ENCODE results near the gene CEACAM20. TPM values are rescaled to one million over a fixed set of nuclear protein-coding genes. Genes with fewer than 3 reads are reported as not detected.
"Not testable (repeated sequence)": the region's sequence is repeated elsewhere in the genome, so short reads cannot be mapped to it uniquely, and the experiment has no call there.

Gene CEACAM20
- total RNA-seq, result under 1 TPM; 0.15 to 0.42 TPM
- long read RNA-seq, result 0 reads

DNA sequence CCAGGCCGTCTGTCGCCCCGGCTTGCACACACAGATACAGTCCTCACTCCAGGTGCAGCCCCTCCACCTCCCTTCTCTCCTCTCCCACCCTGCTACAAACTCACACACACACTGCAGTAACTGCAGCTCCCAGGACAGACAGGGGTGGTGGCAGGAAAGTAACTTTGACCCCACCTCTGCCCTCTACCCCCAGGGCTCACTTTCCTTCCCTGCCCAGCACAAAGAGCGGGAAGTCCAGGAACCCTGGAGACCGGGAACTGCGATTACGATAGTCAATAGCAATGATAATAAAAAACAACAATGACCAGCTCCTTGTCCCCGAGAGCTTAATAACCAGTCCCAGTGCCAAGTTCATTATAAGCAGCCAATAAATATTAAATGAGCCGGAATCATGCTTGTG, at the start of gene CEACAM20:
Gene CEACAM20 (minus strand): TSS at position 140 of the 400 bp plus-strand sequence. CDS start 166 bp downstream, outside the sequence.
- ATAC-seq (peak; percentile 48), DNase-seq (no peak)
- intact Hi-C loops (cut with DNase I, micrococcal nuclease), result no loop called here

DNA sequence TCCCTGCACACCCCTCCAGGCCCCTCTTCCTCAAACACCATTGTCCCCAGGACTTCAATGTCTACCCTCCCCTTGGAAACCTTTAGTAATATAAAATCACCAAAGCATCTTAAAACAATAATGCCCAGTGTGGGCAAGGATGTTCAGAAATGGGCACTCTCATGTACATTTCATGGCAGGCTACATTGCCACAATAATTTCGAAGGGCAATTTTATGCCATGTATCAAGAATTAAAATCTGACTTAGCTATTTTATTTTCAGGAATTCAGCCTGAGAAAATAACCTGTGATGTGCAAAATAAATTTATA, 48.0 kb upstream of the CEACAM20 start:
- ATAC-seq (no peak), DNase-seq (no peak)
- intact Hi-C loops (cut with DNase I, micrococcal nuclease), result loop anchor here (5.0 to 10.0 kb wide), 2 partner anchors 77 to 80 kb away; no protein-coding TSS in a partner anchor

DNA sequence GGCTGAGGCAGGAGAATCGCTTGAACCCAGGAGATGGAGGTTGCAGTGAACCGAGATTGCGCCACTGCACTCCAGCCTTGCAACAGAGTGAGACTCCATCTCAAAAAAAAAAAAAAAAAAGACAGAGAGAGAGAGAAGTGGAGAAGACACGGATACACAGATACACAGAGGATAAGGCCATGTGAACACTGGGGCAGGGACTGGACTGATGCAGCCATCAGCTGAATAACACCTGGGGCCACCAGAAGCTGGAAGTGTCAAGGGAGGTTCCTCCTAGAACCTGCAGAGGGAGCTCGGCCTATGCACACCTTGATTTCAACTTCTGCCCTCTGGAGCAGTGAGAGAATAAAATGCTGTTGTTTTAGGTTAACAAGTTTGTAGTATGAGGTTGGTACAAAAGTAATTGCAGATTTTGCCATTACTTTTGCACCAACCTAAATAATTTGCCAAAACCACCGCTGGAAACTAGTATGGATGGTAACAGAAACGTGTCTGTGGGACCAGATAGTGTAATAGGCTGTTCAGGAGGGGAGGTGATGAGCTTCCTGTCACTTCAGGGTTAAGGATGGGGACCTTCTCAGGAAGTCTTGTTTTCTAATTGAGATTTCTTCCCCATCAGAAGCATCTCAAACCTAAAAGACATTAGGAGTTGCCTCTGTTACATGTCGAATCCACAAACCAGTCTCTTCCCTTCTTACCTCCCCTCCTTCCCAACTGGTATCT, 47.5 kb upstream of the CEACAM20 start:
- intact Hi-C loops (cut with DNase I, micrococcal nuclease), result loop anchor here (5.0 to 10.0 kb wide), 2 partner anchors 78 to 80 kb away; no protein-coding TSS in a partner anchor
- DNase-seq (peak in 1 of 2 donors; percentile 56), ATAC-seq (peak; percentile 68)

DNA sequence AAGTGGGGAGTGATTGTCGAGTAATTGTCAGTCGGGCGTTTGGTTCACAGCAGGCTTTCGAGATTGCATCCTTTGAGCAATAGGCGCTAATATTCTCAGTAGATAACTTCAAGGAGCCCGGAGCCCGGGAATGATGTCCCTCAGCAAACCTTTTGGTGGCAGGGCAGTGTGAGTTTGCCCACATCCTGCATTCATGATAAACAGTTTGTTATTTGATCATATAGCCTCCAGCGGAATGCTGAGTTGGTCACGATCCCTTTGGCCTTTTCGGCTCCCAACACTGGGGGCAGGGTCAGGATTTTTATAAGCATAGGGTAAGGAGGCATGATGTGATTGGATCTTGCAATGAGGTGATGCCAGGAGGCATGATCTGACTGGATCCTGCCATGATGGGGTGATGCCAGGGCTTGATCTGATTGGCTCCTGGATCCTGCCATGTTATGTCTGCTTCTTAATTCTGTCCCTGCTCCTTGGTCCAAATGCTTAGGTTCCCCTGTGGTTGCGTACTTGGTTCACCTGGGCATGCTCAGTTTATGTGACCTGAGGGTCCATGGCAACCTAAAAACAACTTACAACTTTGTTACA, 45.7 kb upstream of the CEACAM20 start:
- ATAC-seq (no peak), DNase-seq (no peak)
- intact Hi-C loops (cut with DNase I, micrococcal nuclease), result loop anchor here (5.0 to 10.0 kb wide), 2 partner anchors 80 to 82 kb away; no protein-coding TSS in a partner anchor

DNA sequence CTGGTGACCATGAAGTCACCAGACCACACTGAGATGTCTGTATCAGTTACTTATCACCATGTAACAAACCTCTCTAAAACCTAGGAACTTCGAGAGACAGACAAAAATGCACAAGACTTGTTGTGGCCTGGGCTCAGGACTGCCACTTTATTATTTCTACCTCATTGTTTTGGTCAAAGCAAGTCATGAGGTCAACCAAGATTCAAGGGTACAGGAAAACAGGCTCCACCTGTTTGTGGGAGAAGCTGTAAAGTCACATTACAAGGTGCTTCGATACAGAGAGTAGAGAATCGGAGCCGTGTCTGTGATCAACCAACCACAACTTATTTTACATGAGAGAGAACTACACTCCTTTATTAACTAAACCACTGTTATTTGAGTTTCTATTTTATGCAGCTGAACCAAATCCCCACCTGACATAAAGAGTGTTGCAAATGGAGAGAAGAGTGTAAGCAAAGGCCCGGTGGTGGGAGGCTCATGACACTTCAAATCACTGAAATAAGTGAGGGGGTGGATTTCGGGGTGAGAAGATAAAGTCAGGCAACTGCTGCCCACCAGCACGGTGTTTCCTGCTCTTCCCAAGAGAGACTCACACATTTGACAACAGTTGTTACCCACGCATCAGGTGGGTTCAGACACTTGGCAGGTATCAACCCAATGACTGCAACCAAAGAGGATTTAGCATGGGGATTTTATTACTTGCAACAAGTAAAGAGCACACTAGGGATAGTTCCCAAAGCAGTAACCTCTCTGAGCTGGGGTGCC, 44.9 kb upstream of the CEACAM20 start:
- intact Hi-C loops (cut with DNase I, micrococcal nuclease), result loop anchor here in 1 of 2 donors (10.0 kb wide), 1 partner anchor 80 kb away; no protein-coding TSS in a partner anchor
- ATAC-seq, result no peak
- no peak for DNase-seq

DNA sequence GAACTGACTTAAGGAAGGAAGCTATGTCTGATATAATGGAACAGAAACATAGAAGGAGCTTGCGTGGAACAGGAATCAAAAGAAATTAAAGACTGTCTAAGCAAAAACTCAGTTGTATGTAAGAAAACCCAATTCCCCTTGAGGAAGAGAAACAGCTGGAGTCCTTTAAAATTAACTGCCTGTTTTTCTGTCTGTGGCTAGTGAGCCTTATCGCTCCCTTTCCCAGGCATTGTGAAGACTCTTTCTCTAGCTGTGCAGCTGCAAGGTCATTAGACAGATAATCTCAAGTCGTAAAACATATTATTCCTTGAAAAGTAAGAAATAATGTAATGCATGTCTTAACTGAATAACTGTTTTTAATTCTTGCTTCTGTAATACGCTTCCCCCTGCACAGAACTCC, 44.2 kb upstream of the CEACAM20 start:
- ATAC-seq, result no peak
- DNase-seq, result no peak
- intact Hi-C loops (cut with DNase I, micrococcal nuclease), result loop anchor here in 1 of 2 donors (10.0 kb wide), 1 partner anchor 81 kb away; no protein-coding TSS in a partner anchor

DNA sequence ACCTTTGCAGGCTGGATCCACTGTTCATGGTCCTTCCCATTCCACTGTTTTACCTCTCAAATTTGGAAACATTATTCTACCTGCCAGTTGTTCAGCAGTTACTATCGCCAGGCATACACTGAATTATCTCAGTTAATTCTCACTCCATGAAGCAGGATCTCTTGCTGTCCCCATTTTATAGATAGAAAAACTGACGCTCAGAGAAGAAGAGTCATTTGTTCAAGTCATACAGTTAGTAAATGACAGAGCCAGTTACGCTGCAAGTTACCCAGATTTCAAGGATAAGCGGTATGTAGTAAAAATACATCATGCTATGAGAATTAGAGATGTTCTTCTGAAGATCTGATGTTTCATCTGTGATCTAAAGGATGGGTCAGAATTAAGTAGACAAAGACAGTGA, 43.7 kb upstream of the CEACAM20 start:
- ATAC-seq (no peak), DNase-seq (no peak)
- intact Hi-C loops (cut with DNase I, micrococcal nuclease), result loop anchor here in 1 of 2 donors (10.0 kb wide), 1 partner anchor 82 kb away; no protein-coding TSS in a partner anchor

DNA sequence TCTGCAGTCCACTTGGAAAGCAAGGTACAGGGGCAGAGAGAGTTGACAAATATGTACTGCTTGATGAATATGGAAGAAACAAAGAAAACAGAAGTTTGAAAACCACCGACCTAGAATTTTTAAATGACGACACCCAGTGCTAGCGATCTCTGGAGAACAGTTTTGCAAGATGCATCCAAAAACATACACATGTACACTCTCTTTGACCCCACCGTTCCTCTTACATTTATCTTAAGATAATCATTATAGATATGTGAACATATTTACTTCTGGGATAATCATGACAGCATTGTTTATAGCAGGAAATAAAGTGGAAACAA, 43.1 kb upstream of the CEACAM20 start:
- DNase-seq (no peak), ATAC-seq (no peak)
- intact Hi-C loops (cut with DNase I, micrococcal nuclease), result loop anchor here in 1 of 2 donors (10.0 kb wide), 1 partner anchor 82 kb away; no protein-coding TSS in a partner anchor

DNA sequence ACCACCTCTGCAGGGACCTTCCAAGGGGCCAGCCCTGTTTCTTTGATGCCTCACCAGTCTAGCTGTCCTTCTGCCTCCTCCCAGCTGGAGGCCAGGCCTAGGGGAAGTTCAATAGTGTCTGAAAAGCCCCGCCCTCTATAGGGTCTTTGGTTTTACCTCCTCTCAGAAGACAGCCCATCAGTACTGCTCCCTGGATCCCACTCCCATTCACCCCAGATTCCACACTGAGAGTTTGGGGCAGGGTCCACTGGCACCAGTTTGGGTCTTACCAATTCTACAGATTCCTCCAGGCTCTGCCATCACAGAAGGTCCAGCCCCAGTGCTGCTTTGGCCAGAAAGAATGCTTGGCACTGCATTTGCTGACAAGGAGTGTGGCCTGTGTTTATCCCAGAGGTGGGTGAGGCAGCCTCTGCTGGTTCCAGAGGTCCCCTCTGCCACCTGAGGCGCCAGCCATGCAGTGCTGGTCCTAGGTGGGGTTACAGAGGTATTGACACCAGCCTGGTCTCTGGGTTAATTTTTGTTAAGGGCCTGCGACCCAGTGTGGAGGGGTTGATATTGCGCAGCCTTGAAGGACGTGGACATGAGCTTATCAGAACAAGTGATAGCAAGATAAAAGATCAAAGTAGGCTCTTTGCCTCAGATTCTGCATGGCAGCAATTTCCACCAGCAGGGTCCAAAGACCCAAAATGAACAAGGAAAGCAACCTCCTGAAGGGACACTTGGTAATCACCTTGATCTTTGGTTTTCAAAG, 42.5 kb upstream of the CEACAM20 start:
- no peak for DNase-seq
- intact Hi-C loops (cut with DNase I, micrococcal nuclease), result loop anchor here in 1 of 2 donors (10.0 kb wide), 1 partner anchor 83 kb away; no protein-coding TSS in a partner anchor

DNA sequence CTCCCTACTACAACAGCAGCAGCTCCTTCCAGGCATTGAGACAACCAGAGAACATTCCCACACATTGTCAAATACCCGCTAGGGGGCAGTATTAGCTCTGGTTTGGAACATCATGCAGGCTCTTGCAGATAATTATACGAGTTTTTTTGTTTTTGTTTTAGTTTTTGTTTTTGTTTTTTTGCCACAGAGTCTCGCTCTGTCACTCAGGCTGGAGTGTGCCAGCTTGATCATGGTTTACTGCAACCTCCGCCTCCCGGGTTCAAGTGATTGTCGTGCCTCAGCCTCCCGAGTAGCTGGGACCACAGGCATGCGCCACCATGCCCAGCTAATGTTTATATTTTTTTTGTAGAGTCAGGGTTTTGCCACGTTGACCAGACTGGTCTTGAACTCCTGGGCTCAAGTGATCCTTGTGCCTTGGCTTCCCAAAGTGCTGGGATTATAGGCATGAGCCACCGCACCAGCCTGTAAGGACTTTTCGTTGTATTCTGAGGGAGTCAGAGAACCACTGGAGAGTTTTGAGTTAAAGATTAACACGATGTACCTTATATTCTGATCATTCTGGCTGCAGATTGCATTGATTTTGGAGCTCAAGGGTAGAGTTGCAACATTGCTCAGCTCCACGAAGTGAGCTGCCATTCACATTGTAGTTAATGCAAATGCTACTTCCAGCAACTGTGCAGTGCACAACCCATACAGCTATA, 41.7 kb upstream of the CEACAM20 start:
- intact Hi-C loops (cut with DNase I, micrococcal nuclease), result loop anchor here in 1 of 2 donors (10.0 kb wide), 1 partner anchor 84 kb away; no protein-coding TSS in a partner anchor
- DNase-seq (peak in 1 of 2 donors; percentile 61), ATAC-seq (peak; percentile 83)

More for the DNA sequence above, 42.5 kb upstream of the CEACAM20 start:
- ATAC-seq, result no peak

DNA sequence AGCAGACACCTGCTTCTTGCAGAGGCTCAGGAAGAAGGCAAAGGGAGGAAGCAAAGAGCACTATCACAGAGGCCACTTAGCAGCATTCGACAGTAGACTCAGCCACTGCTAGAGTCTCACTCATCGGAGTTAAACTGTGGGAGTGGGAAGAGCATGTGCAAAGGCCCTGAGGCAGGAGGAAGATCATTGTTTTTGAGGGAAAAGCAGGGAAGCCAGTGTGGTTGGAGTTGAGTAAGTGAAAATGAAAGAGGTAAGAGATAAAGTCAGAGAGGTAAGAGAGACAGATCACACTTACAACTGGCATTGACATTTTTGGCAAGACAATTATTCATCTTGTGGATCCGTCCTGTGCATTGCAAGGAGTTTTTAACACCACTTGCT, 41.1 kb upstream of the CEACAM20 start:
- DNase-seq, result no peak
- intact Hi-C loops (cut with DNase I, micrococcal nuclease), result loop anchor here in 1 of 2 donors (10.0 kb wide), 1 partner anchor 84 kb away; no protein-coding TSS in a partner anchor
- ATAC-seq, result peak; percentile 3

DNA sequence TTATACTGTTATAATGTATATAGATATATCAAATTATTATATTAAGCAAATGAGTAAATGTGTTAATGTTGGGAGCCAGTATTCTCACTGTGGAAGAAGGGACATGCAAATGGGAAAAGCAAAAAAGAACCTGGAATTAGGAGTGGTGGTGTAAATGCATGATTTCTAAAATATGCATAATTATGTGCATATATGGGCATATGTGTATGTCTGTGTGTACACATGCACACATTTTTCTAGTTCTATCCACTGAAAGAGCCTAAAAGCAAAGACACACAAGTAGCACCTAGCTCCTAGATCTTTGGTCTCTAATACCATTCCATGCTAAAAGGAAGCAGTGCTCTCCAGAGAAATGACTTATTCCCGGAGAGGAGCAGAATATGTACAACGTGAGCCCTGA, 38.3 kb upstream of the CEACAM20 start:
- no peak for ATAC-seq

DNA sequence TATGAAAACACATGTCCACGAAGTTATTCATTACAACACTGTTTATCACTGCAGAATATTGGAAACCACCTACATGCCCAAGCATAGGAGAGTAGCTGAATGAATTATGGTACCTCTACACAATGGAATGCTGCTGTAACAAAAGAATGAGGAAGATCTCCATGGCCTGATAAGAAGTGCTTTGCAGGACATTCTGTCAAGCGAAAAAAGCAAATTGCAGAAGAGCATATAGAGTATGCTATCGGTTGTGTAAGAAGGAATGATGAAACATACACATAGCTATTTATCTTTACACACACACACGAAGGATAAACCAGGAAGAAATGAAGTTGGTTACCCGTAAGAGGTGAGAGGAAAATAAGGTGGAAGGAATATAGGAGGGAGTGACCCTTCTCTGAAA, 37.5 kb upstream of the CEACAM20 start:
- ATAC-seq (peak; percentile 16), DNase-seq (no peak)
- intact Hi-C loops (cut with DNase I, micrococcal nuclease), result no loop called here

More for the DNA sequence above, 38.3 kb upstream of the CEACAM20 start:
- DNase-seq, result no peak
- intact Hi-C loops (cut with DNase I, micrococcal nuclease), result no loop called here

DNA sequence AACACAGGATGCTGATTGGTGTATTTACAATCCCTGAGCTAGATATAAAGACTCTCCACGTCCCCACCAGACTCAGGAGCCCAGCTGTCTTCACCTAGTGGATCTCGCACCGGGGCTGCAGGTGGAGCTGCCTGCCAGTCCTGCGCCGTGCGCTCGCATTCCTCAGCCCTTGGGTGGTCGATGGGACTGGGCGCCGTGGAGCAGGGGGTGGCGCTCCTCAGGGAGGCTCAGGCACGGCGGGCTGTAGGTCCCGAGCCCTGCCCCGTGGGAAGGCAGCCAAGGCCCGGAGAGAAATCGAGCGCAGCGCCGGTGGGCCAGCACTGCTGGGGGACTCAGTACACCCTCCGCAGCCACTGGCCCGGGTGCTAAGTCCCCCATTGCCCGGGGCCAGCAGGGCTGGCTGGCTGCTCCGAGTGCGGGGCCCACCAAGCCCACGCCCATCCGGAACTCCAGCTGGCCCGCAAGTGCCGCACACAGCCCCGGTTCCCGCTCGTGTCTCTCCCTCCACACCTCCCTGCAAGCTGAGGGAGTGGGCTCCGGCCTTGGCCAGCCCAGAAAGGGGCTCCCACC, 33.7 kb upstream of the CEACAM20 start:
- intact Hi-C loops (cut with DNase I, micrococcal nuclease); ATAC-seq; DNase-seq: not testable (repeated sequence)

DNA sequence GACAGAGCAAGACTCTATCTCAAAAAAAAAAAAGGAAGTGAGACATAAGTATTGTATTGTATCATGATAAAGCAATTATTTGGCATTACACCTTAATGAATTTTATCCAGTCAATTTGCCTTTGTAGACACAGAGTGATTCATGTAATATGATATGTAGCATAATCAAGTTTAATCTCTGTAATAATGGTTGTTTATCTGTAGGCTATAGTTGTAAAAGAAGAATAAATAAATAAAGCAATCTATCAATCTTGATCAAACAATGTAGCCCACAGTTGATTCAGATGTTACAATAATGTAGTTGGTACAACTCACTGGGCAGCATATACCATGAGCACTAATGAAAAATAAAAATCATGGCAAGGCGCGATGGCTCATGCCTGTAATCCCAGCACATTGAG, 28.5 kb upstream of the CEACAM20 start:
- DNase-seq, result no peak
- intact Hi-C loops (cut with DNase I, micrococcal nuclease), result no loop called here
- no peak for ATAC-seq

DNA sequence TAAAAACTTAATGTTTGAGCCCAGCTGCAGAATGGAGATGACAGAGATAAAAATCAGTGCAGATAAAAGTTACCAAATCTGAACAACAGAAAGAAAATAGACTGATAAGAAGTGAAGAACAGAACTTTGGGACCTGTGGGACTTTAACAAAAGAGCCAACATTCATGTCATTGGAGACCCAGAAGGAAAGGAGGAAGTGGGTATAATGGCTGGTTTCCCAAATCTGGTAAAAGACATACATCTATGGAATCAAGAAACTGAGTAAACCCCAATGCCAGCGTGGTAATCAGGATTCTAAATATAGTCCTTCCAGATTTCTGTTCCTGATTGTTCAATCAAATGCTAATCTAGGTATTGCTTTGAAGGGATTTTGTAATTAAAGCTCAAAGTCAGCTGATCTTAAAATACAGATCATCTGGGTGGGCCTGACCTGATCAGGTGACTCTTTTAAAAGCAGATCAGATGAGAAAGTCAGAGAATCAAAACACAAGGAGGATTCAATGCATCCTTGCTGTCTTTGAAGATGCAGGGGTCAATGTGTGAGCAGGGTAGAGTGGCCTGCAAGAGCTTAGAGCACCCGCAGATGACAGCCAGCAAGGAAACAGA, 25.3 kb upstream of the CEACAM20 start:
- intact Hi-C loops (cut with DNase I, micrococcal nuclease), result no loop called here
- DNase-seq (no peak), ATAC-seq (no peak)

DNA sequence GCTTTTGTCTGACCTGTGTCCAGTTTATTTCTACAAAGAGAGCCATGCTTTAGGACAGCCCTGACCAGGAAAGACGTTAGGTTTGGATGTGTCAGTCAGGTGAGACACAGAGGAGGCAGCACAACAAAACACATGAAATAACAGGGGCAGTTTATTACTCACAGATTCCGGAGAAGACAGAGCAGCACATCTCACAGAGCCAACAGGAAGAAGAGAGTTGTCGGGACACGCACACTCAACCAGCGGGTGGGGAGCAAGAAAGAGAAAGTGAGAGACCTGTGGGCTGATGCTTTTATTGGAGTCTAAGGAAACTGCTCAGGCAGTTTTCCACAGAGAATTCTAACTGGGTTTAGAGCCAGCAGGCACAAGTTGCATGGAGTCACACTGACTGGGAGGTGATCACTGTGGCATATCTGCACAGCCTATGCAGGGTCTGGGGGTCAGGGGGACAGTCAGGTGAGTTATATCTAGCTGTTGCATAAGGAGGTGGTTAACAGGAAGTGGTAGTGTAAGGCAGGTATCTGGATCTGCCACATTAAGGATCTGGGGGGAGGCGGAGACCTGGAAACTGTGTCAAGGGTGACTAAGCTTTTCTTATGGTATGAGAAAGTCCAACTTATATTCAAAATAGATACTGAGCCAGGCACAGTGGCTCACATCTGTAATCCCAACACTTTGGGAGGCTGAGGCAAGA, 24.1 kb upstream of the CEACAM20 start:
- peak; percentile 68 for ATAC-seq
- DNase-seq, result no peak
- intact Hi-C loops (cut with DNase I, micrococcal nuclease), result no loop called here
